Ureter (tissue), 1 donor: ENCODE measurements around the gene C6orf141. TPM values are rescaled to one million over a fixed set of nuclear protein-coding genes. Genes with fewer than 3 reads are reported as not detected.

Experiments
- DNase-seq: peaks from one replicate; pipeline ENCODE4 v3.0.0-alpha.2; 2020; ENCODE audit warnings: low spot score
- total RNA-seq: library from RNA; stranded (reverse); gene quantifications from one replicate; pipeline ENCODE4 v1.2.4, GENCODE V29; 2023
- donor health status: DM: yes; HTN: yes; CAD: no.

Gene C6orf141
- total RNA-seq, 1 donor from 2014 or later, result 1.6 TPM

- no peak for DNase-seq
Measured at GRCh38 chr6:49539102-49539501, 11.4 kb upstream of the C6orf141 start.

GRCh38 chr6:49540614-49541013 is 9.9 kb upstream of the C6orf141 start:
- no peak for DNase-seq

- no peak for DNase-seq
Measured at GRCh38 chr6:49541210-49541724, 9.2 kb upstream of the C6orf141 start.

GRCh38 chr6:49541936-49542335 is 8.5 kb upstream of the C6orf141 start:
- no peak for DNase-seq

GRCh38 chr6:49543087-49543858 is 7.2 kb upstream of the C6orf141 start:
- DNase-seq, result no peak

- DNase-seq, result no peak
Measured at GRCh38 chr6:49546331-49546730, 4.1 kb upstream of the C6orf141 start.

- DNase-seq, result no peak
Measured at GRCh38 chr6:49548613-49549304, 1.7 kb upstream of the C6orf141 start.

GRCh38 chr6:49549691-49550491 is 577 bp upstream of the C6orf141 start:
- DNase-seq, result no peak

- no peak for DNase-seq
Measured at GRCh38 chr6:49551078-49551865, 804 bp downstream of the C6orf141 start.

GRCh38 chr6:49551866-49552129 is 1.3 kb downstream of the C6orf141 start:
- no peak for DNase-seq

- DNase-seq, result no peak
Measured at GRCh38 chr6:49552596-49552995, 2.1 kb downstream of the C6orf141 start.

GRCh38 chr6:49553384-49553783 is 2.9 kb downstream of the C6orf141 start:
- no peak for DNase-seq

GRCh38 chr6:49555951-49556350 is 5.5 kb downstream of the C6orf141 start:
- no peak for DNase-seq

- DNase-seq, result peak; percentile 70
Measured at GRCh38 chr6:49556429-49556837, 6.0 kb downstream of the C6orf141 start.

- DNase-seq, result no peak
Measured at GRCh38 chr6:49557177-49557576, 6.7 kb downstream of the C6orf141 start.

- DNase-seq, result no peak
Measured at GRCh38 chr6:49558238-49558637, 7.8 kb downstream of the C6orf141 start.

- DNase-seq, result no peak
Measured at GRCh38 chr6:49563006-49563886, 12.8 kb downstream of the C6orf141 start.

GRCh38 chr6:49564552-49564951 is 14.1 kb downstream of the C6orf141 start:
- no peak for DNase-seq

- no peak for DNase-seq
Measured at GRCh38 chr6:49565261-49565660, 14.8 kb downstream of the C6orf141 start.

- DNase-seq, result no peak
Measured at GRCh38 chr6:49565855-49566254, 15.4 kb downstream of the C6orf141 start.
